CD4-positive, alpha-beta memory T cell (primary cell): Measurements from ENCODE around the gene PTPRD. TPM values are rescaled to one million over a fixed set of nuclear protein-coding genes. Genes with fewer than 3 reads are reported as not detected.

ENCODE experiments used
- CTCF ChIA-PET: fragments of 350-600 bp; sonication (Branson Sonifier 250); formaldehyde crosslinking; loops from one replicate; lab custom pipeline; 2021; ENCODE audit warnings: inconsistent platforms; ENCODE audit not compliant: partially characterized antibody; lab: Charles Lee
- POLR2A ChIA-PET: fragments of 350-600 bp; sonication (Branson Sonifier 250); formaldehyde crosslinking; loops from one replicate; lab custom pipeline; 2021; ENCODE audit not compliant: partially characterized antibody; lab: Charles Lee
- DNase-seq, 5 donors: peaks; one replicate each; pipeline versions ENCODE4 v3.0.0 to v3.0.0-alpha.2; 2020 to 2022; ENCODE audit warnings: mixed read lengths in 1 of 5
- H3K27ac ChIP-seq: one replicate; pipeline ENCODE4 v1.7.0; 2013; ENCODE audit warnings: low read depth, low read length
- H3K27me3 ChIP-seq: 2 replicates; pipeline ENCODE4 v1.7.0; 2013; ENCODE audit warnings: mild to moderate bottlenecking, low read length, moderate library complexity; ENCODE audit not compliant: insufficient read depth
- H3K36me3 ChIP-seq: 2 replicates; pipeline ENCODE4 v1.7.0; 2013; ENCODE audit warnings: mild to moderate bottlenecking, low read length, moderate library complexity; ENCODE audit not compliant: insufficient read depth
- H3K4me1 ChIP-seq: 2 replicates; pipeline ENCODE4 v1.7.0; 2013; ENCODE audit warnings: mild to moderate bottlenecking, low read length, moderate library complexity; ENCODE audit not compliant: insufficient read depth
- H3K4me3 ChIP-seq, 2 donors: one replicate each; pipeline ENCODE4 v1.7.0; 2013; ENCODE audit warnings: low read length in 2 of 2, mild to moderate bottlenecking in 1 of 2
- H3K9me3 ChIP-seq, 2 donors: one replicate each; pipeline ENCODE4 v1.7.0; 2013; ENCODE audit warnings: low read length in 2 of 2, control low read depth in 1 of 2; ENCODE audit not compliant: control insufficient read depth in 1 of 2
- H3K27ac Mint-ChIP-seq, 7 donors: one replicate each; pipeline ENCODE4 v1.8.0; 2020 to 2021; ENCODE audit warnings: mixed read lengths in 7 of 7, mild to moderate bottlenecking in 6 of 7, inconsistent platforms in 3 of 7, moderate library complexity in 3 of 7
- H3K27me3 Mint-ChIP-seq, 2 donors: one replicate each; pipeline ENCODE4 v1.8.0; 2020 to 2021; ENCODE audit warnings: mixed read lengths in 2 of 2
- H3K36me3 Mint-ChIP-seq, 2 donors: one replicate each; pipeline ENCODE4 v1.8.0; 2020 to 2021; ENCODE audit warnings: mixed read lengths in 2 of 2, inconsistent platforms in 1 of 2, mild to moderate bottlenecking in 1 of 2
- H3K4me1 Mint-ChIP-seq, 4 donors: one replicate each; pipeline ENCODE4 v1.8.0; 2020 to 2021; ENCODE audit warnings: mixed read lengths in 4 of 4, mild to moderate bottlenecking in 1 of 4
- H3K4me3 Mint-ChIP-seq, 8 donors: one replicate each; pipeline ENCODE4 v1.8.0; 2020 to 2021; ENCODE audit warnings: mixed read lengths in 8 of 8, mild to moderate bottlenecking in 7 of 8, moderate library complexity in 6 of 8, inconsistent platforms in 3 of 8
- H3K9me3 Mint-ChIP-seq, 8 donors: one replicate each; pipeline ENCODE4 v1.8.0; 2020 to 2021; ENCODE audit warnings: mixed read lengths in 8 of 8, mild to moderate bottlenecking in 5 of 8, inconsistent platforms in 3 of 8, moderate library complexity in 1 of 8
- intact Hi-C: fragments of 100-400 bp; cut with micrococcal nuclease; formaldehyde crosslinking; loops from one replicate; pipeline ENCODE4 v1.15.1; 2023
- polyA plus RNA-seq, 2 donors: library from polyadenylated mRNA; unstranded; fragments of 300-500 nt; fragmentation: Illumina TruSeq; gene quantifications; one replicate each; pipeline ENCODE4 v1.2.3, GENCODE V29; 2021
- total RNA-seq, 2 experiments: library from RNA; stranded (reverse); gene quantifications; one replicate each; pipeline ENCODE4 v1.2.3, GENCODE V29; 2021

Gene PTPRD
- total and polyA plus RNA-seq, 4 experiments from 2014 or later = not detected

GRCh38 chr9:9523476-9524139, 1089.2 kb downstream of the PTPRD start:
- no peak overlapping the region for H3K4me3 Mint-ChIP-seq
- Histone ChIP-seq H3K4me3 (no peak overlapping the region), H3K9me3 (no peaks in the 10 kb centered on the region), H3K36me3 (no peaks in the 10 kb centered on the region), H3K4me1 (no peaks in the 10 kb centered on the region), H3K27ac (no peak overlapping the region), H3K27me3 (no peaks in the 10 kb centered on the region)
- no peaks in the 10 kb centered on the region for H3K27me3 Mint-ChIP-seq
- peaks cover 0 to 9% (median 6%) of the 10 kb centered on the region in 8 donors for H3K9me3 Mint-ChIP-seq
- POLR2A ChIA-PET = no interaction called here
- intact Hi-C loops = no loop called here
- H3K27ac Mint-ChIP-seq = no peak overlapping the region
- CTCF ChIA-PET = no interaction called here
- H3K36me3 Mint-ChIP-seq = no peaks in the 10 kb centered on the region
- DNase-seq = no peak
- no peaks in the 10 kb centered on the region for H3K4me1 Mint-ChIP-seq

- CTCF ChIA-PET = no interaction called here
- Histone ChIP-seq H3K36me3 (no peaks in the 10 kb centered on the region), H3K4me1 (no peaks in the 10 kb centered on the region), H3K27me3 (no peaks in the 10 kb centered on the region), H3K4me3 (no peak overlapping the region), H3K27ac (no peak overlapping the region), H3K9me3 (no peaks in the 10 kb centered on the region)
- Mint-ChIP-seq H3K4me3 (no peak overlapping the region), H3K27me3 (no peaks in the 10 kb centered on the region), H3K27ac (no peak overlapping the region), H3K4me1 (no peaks in the 10 kb centered on the region), H3K9me3 (peaks cover 0 to 11% (median 3%) of the 10 kb centered on the region in 8 donors), H3K36me3 (no peaks in the 10 kb centered on the region)
- intact Hi-C loops = no loop called here
- no peak for DNase-seq
- POLR2A ChIA-PET = no interaction called here
Measured at GRCh38 chr9:9522406-9522805, 1090.4 kb downstream of the PTPRD start.

- Histone ChIP-seq H3K9me3 (no peaks in the 10 kb centered on the region), H3K4me3 (no peak overlapping the region), H3K27ac (no peak overlapping the region), H3K36me3 (no peaks in the 10 kb centered on the region), H3K4me1 (no peaks in the 10 kb centered on the region), H3K27me3 (no peaks in the 10 kb centered on the region)
- no peaks in the 10 kb centered on the region for H3K36me3 Mint-ChIP-seq
- no peak overlapping the region for H3K4me3 Mint-ChIP-seq
- no peak overlapping the region for H3K27ac Mint-ChIP-seq
- DNase-seq = no peak
- CTCF ChIA-PET = no interaction called here
- H3K9me3 Mint-ChIP-seq = peaks cover 0 to 11% (median 3%) of the 10 kb centered on the region in 8 donors
- intact Hi-C loops = no loop called here
- H3K27me3 Mint-ChIP-seq = no peaks in the 10 kb centered on the region
- no peaks in the 10 kb centered on the region for H3K4me1 Mint-ChIP-seq
- POLR2A ChIA-PET = no interaction called here
Measured at GRCh38 chr9:9521033-9521779, 1091.6 kb downstream of the PTPRD start.

GRCh38 chr9:9504869-9505268, 1107.9 kb downstream of the PTPRD start:
- ChIA-PET CTCF (no interaction called here), POLR2A (no interaction called here)
- Histone ChIP-seq H3K9me3 (peaks cover 0 to 2% of the 10 kb centered on the region in 2 donors), H3K4me3 (no peak overlapping the region), H3K27ac (no peak overlapping the region), H3K4me1 (no peaks in the 10 kb centered on the region), H3K27me3 (no peaks in the 10 kb centered on the region), H3K36me3 (no peaks in the 10 kb centered on the region)
- intact Hi-C loops = no loop called here
- Mint-ChIP-seq H3K27ac (no peak overlapping the region), H3K36me3 (no peaks in the 10 kb centered on the region), H3K4me1 (no peaks in the 10 kb centered on the region), H3K9me3 (peaks cover 0 to 9% (median 3%) of the 10 kb centered on the region in 8 donors), H3K27me3 (no peaks in the 10 kb centered on the region), H3K4me3 (no peak overlapping the region)
- no peak for DNase-seq

- POLR2A ChIA-PET = no interaction called here
- no peaks in the 10 kb centered on the region for H3K4me1 Mint-ChIP-seq
- intact Hi-C loops = no loop called here
- CTCF ChIA-PET = no interaction called here
- no peak overlapping the region for H3K27ac Mint-ChIP-seq
- no peak for DNase-seq
- H3K9me3 Mint-ChIP-seq = peaks cover 0 to 15% (median 11%) of the 10 kb centered on the region in 8 donors
- Histone ChIP-seq H3K27me3 (no peaks in the 10 kb centered on the region), H3K4me3 (no peak overlapping the region), H3K9me3 (peaks cover 0 to 2% of the 10 kb centered on the region in 2 donors), H3K27ac (no peak overlapping the region), H3K4me1 (no peaks in the 10 kb centered on the region), H3K36me3 (no peaks in the 10 kb centered on the region)
- no peaks in the 10 kb centered on the region for H3K36me3 Mint-ChIP-seq
- no peak overlapping the region for H3K4me3 Mint-ChIP-seq
- H3K27me3 Mint-ChIP-seq = no peaks in the 10 kb centered on the region
Measured at GRCh38 chr9:9499546-9499945, 1113.3 kb downstream of the PTPRD start.

- Mint-ChIP-seq H3K4me1 (no peaks in the 10 kb centered on the region), H3K9me3 (peaks cover 2 to 20% (median 13%) of the 10 kb centered on the region in 8 donors), H3K27me3 (no peaks in the 10 kb centered on the region), H3K27ac (no peak overlapping the region), H3K36me3 (no peaks in the 10 kb centered on the region), H3K4me3 (no peak overlapping the region)
- H3K27ac ChIP-seq = no peak overlapping the region
- ChIA-PET POLR2A (no interaction called here), CTCF (no interaction called here)
- H3K4me1 ChIP-seq = no peaks in the 10 kb centered on the region
- H3K27me3 ChIP-seq = no peaks in the 10 kb centered on the region
- no peak for DNase-seq
- no peaks in the 10 kb centered on the region for H3K36me3 ChIP-seq
- intact Hi-C loops = no loop called here
- no peaks in the 10 kb centered on the region for H3K9me3 ChIP-seq
- H3K4me3 ChIP-seq = no peak overlapping the region
Measured at GRCh38 chr9:9498846-9499245, 1114.0 kb downstream of the PTPRD start.

GRCh38 chr9:9498128-9498527, 1114.7 kb downstream of the PTPRD start:
- Histone ChIP-seq H3K36me3 (no peaks in the 10 kb centered on the region), H3K4me1 (no peaks in the 10 kb centered on the region), H3K27me3 (no peaks in the 10 kb centered on the region), H3K4me3 (no peak overlapping the region), H3K9me3 (no peaks in the 10 kb centered on the region), H3K27ac (no peak overlapping the region)
- POLR2A ChIA-PET = no interaction called here
- H3K36me3 Mint-ChIP-seq = no peaks in the 10 kb centered on the region
- intact Hi-C loops = no loop called here
- no peak overlapping the region for H3K4me3 Mint-ChIP-seq
- no peak overlapping the region for H3K27ac Mint-ChIP-seq
- CTCF ChIA-PET = no interaction called here
- no peaks in the 10 kb centered on the region for H3K4me1 Mint-ChIP-seq
- no peaks in the 10 kb centered on the region for H3K27me3 Mint-ChIP-seq
- no peak for DNase-seq
- H3K9me3 Mint-ChIP-seq = peaks cover 2 to 24% (median 13%) of the 10 kb centered on the region in 8 donors
